ENCODE results near the gene PACRG. TPM values are rescaled to one million over a fixed set of nuclear protein-coding genes. Genes with fewer than 3 reads are reported as not detected.

PACRG gene
- total RNA-seq, 1 experiment from 2014 or later = 0.44 TPM

DNA sequence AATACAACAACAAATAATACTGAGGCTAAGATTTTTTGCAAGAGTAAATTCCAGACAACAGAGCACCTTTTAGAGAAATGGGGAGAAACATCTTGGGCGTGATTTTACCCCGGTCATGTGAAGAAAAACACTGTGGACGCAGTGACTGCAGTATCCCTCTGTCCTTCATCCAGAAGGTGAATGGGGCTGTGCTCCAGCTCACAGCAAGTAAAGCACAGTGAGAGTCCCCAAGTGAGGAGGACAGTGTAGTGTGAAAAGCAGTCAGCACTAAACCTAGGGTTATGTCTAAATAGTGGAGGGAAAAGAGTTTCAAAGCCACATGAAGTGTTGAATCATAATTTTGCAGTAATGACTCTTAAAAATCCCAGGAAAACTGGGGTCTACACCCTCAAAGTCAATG is 338.4 kb downstream of the PACRG start (continued):
- TF ChIP-seq, protein P1, sequence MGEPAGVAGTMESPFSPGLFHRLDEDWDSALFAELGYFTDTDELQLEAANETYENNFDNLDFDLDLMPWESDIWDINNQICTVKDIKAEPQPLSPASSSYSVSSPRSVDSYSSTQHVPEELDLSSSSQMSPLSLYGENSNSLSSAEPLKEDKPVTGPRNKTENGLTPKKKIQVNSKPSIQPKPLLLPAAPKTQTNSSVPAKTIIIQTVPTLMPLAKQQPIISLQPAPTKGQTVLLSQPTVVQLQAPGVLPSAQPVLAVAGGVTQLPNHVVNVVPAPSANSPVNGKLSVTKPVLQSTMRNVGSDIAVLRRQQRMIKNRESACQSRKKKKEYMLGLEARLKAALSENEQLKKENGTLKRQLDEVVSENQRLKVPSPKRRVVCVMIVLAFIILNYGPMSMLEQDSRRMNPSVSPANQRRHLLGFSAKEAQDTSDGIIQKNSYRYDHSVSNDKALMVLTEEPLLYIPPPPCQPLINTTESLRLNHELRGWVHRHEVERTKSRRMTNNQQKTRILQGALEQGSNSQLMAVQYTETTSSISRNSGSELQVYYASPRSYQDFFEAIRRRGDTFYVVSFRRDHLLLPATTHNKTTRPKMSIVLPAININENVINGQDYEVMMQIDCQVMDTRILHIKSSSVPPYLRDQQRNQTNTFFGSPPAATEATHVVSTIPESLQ (CRISPR knock-in tag; IDR thresholded peaks at IDR 0.05) = no peak
- TF ChIP-seq, protein P2, sequence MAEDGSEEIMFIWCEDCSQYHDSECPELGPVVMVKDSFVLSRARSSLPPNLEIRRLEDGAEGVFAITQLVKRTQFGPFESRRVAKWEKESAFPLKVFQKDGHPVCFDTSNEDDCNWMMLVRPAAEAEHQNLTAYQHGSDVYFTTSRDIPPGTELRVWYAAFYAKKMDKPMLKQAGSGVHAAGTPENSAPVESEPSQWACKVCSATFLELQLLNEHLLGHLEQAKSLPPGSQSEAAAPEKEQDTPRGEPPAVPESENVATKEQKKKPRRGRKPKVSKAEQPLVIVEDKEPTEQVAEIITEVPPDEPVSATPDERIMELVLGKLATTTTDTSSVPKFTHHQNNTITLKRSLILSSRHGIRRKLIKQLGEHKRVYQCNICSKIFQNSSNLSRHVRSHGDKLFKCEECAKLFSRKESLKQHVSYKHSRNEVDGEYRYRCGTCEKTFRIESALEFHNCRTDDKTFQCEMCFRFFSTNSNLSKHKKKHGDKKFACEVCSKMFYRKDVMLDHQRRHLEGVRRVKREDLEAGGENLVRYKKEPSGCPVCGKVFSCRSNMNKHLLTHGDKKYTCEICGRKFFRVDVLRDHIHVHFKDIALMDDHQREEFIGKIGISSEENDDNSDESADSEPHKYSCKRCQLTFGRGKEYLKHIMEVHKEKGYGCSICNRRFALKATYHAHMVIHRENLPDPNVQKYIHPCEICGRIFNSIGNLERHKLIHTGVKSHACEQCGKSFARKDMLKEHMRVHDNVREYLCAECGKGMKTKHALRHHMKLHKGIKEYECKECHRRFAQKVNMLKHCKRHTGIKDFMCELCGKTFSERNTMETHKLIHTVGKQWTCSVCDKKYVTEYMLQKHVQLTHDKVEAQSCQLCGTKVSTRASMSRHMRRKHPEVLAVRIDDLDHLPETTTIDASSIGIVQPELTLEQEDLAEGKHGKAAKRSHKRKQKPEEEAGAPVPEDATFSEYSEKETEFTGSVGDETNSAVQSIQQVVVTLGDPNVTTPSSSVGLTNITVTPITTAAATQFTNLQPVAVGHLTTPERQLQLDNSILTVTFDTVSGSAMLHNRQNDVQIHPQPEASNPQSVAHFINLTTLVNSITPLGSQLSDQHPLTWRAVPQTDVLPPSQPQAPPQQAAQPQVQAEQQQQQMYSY (CRISPR knock-in tag; IDR thresholded peaks at IDR 0.05) = no peak
- TF ChIP-seq, protein P3, sequence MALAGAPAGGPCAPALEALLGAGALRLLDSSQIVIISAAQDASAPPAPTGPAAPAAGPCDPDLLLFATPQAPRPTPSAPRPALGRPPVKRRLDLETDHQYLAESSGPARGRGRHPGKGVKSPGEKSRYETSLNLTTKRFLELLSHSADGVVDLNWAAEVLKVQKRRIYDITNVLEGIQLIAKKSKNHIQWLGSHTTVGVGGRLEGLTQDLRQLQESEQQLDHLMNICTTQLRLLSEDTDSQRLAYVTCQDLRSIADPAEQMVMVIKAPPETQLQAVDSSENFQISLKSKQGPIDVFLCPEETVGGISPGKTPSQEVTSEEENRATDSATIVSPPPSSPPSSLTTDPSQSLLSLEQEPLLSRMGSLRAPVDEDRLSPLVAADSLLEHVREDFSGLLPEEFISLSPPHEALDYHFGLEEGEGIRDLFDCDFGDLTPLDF (CRISPR knock-in tag; IDR thresholded peaks at IDR 0.05) = no peak
- no peak for TF ChIP-seq SP1 (CRISPR knock-in tag; conservative IDR thresholded peaks at IDR 0.05)
- no peak for TF ChIP-seq ZNF219 (CRISPR knock-in tag; IDR thresholded peaks at IDR 0.05; ENCODE audit: borderline replicate concordance)

DNA sequence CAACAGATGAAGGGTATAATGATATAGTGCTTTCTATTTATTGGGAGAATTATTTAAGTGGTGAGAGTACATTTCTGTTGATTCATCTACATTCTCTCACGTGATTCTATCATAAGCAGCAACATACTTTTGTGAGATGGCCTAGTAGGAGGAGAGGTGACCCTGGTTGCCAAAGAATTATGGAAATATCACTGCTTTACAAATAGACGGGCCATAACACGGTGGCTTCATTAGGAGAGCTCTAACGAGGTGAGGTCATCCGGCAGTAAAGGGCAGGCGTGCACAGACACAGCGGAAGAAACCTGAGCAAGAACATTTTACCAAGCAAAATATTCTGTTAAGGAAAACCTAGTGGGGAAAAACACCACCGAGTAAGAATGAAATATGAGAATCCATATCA is 349.4 kb downstream of the PACRG start:
- no peaks in the 10 kb centered on the region for H3K27me3 Mint-ChIP-seq (ENCODE audit: low read depth)
- H3K4me3 Mint-ChIP-seq = no peak overlapping the region
- H3K27ac Mint-ChIP-seq = no peak overlapping the region
- TF ChIP-seq ZNF263 (CRISPR knock-in tag; IDR thresholded peaks at IDR 0.05; ENCODE audit: low read depth) (no peak), ELF4 (CRISPR knock-in tag; IDR thresholded peaks at IDR 0.05; ENCODE audit: low read depth) (no peak), NR1H2 (CRISPR knock-in tag; IDR thresholded peaks at IDR 0.05) (no peak), KAT7 (CRISPR knock-in tag; IDR thresholded peaks at IDR 0.05; ENCODE audit: borderline replicate concordance) (no peak), SP1 (CRISPR knock-in tag; conservative IDR thresholded peaks at IDR 0.05) (no peak), NFYB (CRISPR knock-in tag; conservative IDR thresholded peaks at IDR 0.05; ENCODE audit: low read depth) (no peak), SOX15 (CRISPR knock-in tag; IDR thresholded peaks at IDR 0.05) (no peak), TEAD1 (CRISPR knock-in tag; IDR thresholded peaks at IDR 0.05) (no peak), IRF2 (CRISPR knock-in tag; IDR thresholded peaks at IDR 0.05; ENCODE audit: borderline replicate concordance, low read depth) (no peak)
- TF ChIP-seq, protein P4, sequence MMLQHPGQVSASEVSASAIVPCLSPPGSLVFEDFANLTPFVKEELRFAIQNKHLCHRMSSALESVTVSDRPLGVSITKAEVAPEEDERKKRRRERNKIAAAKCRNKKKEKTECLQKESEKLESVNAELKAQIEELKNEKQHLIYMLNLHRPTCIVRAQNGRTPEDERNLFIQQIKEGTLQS (CRISPR knock-in tag; conservative IDR thresholded peaks at IDR 0.05) = no peak
- TF ChIP-seq, protein P1 (CRISPR knock-in tag; IDR thresholded peaks at IDR 0.05) = no peak
- TF ChIP-seq, protein P5, sequence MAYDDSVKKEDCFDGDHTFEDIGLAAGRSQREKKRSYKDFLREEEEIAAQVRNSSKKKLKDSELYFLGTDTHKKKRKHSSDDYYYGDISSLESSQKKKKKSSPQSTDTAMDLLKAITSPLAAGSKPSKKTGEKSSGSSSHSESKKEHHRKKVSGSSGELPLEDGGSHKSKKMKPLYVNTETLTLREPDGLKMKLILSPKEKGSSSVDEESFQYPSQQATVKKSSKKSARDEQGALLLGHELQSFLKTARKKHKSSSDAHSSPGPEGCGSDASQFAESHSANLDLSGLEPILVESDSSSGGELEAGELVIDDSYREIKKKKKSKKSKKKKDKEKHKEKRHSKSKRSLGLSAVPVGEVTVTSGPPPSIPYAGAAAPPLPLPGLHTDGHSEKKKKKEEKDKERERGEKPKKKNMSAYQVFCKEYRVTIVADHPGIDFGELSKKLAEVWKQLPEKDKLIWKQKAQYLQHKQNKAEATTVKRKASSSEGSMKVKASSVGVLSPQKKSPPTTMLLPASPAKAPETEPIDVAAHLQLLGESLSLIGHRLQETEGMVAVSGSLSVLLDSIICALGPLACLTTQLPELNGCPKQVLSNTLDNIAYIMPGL (CRISPR knock-in tag; IDR thresholded peaks at IDR 0.05) = no peak
- TF ChIP-seq, protein P6, sequence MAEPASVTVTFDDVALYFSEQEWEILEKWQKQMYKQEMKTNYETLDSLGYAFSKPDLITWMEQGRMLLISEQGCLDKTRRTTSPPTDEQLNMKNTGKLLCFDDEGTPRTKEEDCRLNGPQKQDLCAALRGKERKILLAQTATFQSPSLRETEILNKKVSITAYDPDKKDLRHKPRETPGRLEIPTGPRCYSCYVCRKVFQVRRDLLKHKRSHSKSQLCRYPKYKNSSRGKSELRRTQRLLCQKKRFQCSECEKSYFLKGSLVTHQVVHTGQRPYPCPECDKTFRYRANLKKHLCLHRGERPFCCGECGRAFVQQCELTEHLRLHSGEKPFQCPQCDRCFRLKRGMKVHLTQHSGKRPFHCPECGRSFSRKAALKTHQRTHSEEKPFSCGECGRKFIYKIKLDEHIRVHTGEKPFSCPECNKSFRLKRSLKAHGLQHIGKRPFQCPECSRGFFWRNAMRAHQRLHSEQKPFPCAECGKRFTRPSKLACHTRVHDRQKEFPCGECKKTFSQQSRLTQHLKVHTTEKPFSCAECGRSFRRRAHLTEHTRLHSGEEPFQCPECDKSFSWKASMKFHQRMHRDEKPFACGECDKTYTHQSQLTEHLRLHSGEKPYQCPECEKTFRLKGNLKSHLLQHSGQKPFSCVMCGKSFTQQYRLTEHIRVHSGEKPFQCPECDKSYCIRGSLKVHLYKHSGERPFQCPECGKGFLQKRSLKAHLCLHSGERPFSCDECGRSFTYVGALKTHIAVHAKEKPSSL (CRISPR knock-in tag; conservative IDR thresholded peaks at IDR 0.05) = no peak
- TF ChIP-seq, protein P7, sequence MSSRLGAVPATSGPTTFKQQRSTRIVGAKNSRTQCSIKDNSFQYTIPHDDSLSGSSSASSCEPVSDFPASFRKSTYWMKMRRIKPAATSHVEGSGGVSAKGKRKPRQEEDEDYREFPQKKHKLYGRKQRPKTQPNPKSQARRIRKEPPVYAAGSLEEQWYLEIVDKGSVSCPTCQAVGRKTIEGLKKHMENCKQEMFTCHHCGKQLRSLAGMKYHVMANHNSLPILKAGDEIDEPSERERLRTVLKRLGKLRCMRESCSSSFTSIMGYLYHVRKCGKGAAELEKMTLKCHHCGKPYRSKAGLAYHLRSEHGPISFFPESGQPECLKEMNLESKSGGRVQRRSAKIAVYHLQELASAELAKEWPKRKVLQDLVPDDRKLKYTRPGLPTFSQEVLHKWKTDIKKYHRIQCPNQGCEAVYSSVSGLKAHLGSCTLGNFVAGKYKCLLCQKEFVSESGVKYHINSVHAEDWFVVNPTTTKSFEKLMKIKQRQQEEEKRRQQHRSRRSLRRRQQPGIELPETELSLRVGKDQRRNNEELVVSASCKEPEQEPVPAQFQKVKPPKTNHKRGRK (CRISPR knock-in tag; IDR thresholded peaks at IDR 0.05; ENCODE audit: borderline replicate concordance) = no peak
- H3K4me1 Mint-ChIP-seq = peaks cover 8% of the 10 kb centered on the region
- no peak for ATAC-seq
- H3K9me3 Mint-ChIP-seq = peaks cover 7% of the 10 kb centered on the region; the same call in 1 of the 2 replicates
- ChIA-PET POLR2A (no interaction called here), CTCF (no interaction called here)
- H3K36me3 Mint-ChIP-seq = no peaks in the 10 kb centered on the region
- no peak for DNase-seq (ENCODE audit: low spot score)
